Activated CD4-positive, alpha-beta T cell treated with anti-CD3 and anti-CD28 coated beads, Interleukin-2, Interleukin-4, amounts not matched to agents 100 ng/mL and 50 ng/mL, durations not matched to agents 16 hours and 8 hours (primary cell): Measurements from ENCODE around the gene PRKN.
"Not testable (repeated sequence)": the region's sequence is repeated elsewhere in the genome, so short reads cannot be mapped to it uniquely, and the experiment has no call there.

Experiments used
- DNase-seq: peaks from one replicate; pipeline ENCODE4 v3.0.0-alpha.2; 2020; ENCODE audit warnings: low spot score

Gene PRKN

DNA sequence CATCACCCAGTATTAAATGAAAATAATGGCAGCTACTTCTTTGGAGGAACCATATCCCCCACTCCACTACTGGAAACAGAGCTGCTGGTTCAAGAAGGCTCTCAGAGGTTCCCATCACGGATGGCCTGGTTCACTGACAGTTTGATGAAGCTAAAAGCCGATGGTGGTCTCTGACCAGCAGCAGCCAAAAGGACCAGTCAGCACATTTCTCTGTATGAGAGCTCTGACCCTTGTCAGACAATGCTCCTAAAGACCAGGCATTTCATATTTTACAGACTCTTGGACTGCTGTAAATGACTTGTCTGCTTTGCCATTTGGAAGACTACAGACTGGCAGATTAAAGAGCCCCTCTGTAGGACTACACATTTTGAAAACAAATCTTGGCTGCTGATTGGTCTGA, 16.6 kb downstream of the PRKN start:
- DNase-seq: no peak

DNA sequence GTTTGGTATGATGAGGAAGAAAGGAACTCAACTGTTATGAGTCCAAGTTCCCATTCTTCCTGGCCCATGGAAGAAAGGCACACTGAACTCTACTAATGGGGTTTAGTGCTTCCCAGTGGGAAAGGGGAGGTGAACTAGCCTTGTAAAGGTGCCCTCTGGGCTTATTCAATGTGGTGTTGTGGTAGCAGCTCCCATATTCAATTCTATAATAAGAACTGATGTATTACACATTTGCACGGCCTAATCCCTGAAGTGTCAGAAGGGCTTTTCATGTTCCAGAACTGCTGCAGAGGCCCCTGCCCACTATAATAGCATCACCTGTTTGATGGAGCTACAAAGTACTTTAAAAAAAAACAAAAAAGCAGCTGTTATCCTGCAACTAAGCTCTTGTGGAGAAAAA, 17.1 kb downstream of the PRKN start:
- DNase-seq: no peak

DNA sequence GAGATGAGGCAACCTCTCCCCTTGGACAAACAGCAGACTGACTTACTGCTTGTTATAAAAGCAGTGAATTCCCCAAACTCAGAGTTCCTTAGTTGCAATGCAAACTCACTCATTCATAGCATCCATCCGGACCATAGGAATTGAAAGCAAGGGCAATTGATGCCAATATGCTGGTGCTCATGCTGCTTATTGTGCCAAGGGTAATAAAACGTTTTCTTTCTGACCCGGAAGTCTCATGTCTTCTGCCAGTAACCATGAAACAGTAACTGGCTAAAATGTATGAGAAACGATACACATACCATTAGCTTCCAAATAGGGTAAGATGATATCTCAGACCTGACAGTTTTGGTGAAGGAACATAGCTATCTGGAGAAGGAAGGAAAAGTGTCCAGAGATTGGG, 18.1 kb downstream of the PRKN start:
- DNase-seq: no peak

DNA sequence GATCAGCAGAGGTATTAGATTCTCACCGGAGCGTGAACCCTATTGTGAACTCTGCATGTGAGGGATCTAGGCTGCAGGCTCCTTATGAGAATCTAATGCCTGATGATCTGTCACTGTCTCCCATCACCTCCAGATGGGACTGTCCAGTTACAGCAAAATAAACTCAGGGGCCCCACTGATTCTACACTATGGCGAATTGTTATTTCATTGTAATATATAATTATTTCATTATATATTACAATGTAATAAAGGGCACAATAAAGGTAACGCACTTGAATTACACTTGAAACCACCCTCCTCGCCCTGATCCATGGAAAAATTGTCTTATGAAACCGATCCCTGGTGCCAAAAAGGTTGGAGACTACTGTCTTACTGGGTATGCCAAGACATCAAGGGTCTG, 18.6 kb downstream of the PRKN start:
- DNase-seq: no peak

DNA sequence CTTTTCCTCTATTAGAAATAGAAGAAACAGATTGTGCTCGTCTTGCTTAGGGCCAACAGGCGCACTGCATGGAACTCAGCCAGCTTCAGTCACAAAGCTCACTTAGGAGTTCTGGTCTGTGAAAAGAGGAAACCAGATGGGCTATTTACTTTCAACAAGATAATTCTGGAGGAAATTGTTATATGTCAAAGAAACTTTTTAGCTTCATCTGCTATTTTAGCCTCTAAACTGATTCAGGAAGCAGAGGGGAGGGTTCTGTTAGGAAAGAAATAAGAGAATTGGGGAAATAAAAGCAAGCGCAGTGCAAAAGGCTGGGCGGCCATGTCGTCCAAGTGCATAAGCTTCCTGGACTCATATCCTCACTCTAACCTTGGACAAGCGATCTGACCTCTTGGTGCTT, 21.3 kb downstream of the PRKN start:
- no peak for DNase-seq

DNA sequence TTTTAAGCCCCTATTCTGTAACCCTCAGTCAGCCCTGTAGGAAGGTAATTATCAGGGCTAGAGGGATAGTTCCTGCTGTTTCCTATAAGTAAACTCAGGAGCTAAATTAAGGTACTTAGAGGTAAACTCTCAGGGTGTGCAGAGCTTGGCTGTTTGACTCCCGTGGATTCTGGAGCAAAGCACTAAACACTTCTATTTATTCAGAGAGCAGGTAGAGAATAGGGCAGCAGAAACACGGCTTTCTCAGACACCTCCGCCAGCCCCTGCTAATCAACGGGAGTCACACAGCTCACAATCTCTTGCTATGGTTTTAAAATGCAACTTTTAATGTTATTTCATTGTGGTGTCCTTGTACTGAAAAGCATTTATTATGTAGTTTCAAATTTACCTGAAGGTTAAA, 21.8 kb downstream of the PRKN start:
- DNase-seq: no peak

DNA sequence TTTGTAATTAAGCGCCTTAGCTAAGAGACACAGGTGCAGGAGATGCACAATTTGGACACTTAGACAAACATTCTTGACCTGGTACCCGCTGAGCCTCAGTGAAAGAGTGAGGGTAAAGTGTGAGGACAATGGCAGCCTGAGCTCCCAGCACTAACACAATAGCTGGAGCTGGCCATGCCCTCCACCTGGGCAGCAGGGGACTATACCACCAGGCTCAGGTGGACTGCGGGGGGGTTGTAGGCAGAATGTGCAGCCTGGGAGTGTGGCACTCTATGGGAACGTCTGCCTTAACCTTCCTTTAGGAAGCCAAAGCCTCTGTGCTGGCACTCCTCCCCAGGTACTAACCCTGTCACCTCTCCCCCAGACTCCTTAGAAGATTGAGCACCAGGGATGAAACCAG, 23.6 kb downstream of the PRKN start:
- DNase-seq: no peak

DNA sequence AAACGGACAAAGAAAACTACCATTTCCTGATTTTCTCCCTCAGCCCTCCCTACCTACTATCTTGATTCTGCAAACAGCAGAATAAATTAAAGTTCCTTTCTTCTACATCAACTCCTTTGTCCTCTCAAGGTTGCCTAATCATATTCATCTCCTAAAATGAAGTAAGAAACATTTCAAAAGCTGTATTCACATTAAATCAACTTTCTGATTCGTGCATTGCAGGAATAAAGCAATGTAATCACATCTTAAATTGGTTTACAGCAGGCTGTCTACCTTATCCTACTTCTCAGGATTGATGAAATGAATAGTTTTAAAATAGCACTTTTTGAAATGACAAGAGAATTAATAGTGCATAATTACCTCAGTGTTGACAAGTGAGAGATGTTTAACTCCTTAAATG, 25.1 kb downstream of the PRKN start:
- DNase-seq: no peak

DNA sequence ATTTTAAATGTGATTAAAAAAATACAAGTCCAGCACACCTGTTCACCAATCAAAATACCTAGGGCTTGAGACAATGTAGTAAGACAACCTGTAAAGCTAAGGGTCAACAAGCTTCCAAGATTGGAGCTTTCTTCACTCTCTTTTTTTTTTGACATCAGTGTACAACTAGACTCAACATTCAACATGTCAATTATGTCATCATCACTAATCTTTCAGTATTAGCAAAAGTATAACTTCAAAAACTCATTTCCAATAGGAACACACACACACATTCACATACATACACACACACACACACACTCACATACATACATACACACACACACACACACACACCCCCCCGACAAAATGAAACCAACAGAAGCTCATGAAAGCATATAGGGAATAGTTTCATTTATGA, 26.0 kb downstream of the PRKN start:
- DNase-seq: no peak

DNA sequence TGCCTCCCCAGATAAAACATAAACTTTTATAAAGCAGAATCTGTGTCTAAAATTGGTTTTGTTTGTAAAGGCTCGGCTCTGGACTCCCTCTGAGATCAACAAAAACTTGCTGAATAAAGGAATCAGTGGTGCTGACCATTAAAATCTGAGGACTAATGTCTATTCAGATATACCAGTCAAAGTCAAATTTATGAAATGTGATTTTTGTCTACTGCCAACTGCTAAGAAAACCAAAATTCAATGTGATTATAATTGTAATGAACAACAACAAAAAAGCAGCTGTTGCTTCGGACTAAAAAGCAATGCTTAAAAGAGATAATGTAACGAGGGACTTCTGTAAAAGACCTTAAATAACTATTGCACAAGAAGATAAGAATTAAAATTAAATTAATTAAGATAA, 26.6 kb downstream of the PRKN start:
- DNase-seq: no peak

DNA sequence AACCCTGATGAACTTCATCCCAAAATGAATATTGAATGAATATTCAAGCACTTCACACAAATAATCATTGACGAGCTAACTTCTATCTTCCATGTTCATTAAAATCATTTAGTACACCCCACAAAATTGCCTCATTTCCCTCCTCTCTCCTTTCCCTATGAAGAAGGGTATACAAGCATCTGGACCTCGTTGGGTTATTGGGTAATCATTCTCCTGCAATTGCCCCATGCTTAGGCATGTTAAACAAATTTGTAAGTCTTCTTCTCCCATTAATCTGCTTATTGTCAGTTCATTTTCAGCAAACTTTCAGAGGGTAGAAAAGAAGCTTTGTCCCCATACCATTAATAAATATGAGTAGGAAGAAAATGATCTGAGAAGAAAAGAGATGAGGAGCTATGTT, 27.6 kb downstream of the PRKN start:
- no peak for DNase-seq

DNA sequence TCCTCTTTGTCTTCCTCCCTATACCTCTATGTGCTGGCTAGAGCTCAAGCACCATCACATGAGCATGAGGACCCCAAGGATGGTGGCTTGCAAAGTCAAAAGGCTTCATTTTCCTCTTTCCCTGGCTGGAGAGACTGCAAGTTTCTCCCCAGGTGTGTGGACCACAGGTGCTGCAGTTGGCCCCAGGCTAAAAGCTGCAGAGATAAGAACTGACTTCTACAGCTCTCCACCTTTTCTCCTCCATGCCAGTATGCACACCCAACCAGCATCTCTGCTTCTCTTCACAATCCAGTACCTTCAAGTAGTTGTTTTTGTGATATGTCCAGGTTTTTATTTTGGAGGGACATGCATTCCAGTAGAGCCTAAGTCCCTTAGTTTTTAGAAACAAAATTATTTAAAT, 29.1 kb downstream of the PRKN start:
- DNase-seq: no peak

DNA sequence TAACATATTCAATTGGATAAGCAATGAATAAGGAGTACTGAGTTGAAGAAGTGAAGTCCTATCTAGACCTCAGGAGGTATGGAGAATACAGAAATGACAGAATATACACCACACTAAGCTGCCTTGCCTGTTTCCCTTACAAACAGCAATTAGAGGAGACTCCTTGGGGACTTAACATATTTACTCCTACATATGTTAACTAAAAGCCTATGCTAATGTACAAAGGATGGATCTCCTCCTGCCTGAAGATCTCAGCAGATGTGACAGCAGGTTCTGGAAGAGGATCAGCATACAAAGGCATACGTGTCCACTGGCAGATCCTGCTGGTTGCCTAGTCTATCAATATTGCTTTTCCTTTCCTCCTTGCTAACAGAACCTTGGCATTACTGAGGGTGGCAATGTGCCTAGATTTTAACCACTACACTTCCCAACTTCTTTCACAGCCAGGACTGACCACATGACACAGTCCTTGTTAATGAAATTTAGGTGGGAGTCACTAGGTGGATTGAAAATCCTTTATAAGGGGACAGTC, 29.6 kb downstream of the PRKN start:
- DNase-seq: no peak

DNA sequence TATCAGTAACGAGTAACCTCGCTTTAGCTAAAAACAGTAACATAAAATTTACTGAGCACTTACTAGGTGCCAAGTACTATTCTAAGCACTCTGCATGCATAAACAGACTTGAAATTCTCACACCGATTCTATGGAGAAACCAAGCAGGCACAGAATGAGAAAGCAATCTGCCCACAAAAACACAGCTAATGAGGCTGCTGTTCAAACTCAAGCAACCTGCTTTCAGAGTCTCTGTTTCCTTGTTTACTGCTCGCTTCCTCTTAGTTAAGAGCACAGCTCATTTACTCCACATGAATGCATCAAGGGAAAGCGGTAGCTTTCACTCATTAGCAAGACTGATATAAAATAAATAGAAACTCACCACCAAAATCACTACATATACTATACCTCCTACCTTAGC, 37.4 kb downstream of the PRKN start:
- DNase-seq: no peak

DNA sequence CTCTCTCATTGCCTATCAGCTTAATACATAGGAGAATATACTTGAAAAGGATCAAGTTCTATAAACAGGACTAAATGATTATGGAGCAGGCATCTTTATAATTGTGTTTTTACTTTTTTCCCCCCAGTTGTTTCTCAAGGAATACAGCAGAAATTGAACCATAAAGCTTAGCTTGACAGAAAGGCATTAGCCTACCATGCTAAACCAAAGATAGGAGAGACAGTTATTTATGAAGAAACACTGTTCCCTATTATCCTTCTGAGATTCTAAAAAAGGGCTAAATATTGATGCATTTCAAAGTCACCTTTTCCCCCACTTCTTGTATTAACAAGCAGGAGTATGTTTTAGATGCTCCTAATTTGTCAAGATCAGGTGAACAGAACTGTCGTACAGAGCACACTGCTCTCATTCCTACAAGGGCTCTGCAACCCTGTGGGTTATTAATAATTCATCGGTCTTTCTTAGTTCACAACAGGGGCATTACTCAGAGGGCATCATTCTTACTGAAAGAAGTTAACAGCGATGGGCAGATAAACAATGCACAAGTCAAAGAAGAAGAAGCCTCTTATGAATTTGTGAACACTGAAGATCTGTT, 38.7 kb downstream of the PRKN start:
- no peak for DNase-seq

DNA sequence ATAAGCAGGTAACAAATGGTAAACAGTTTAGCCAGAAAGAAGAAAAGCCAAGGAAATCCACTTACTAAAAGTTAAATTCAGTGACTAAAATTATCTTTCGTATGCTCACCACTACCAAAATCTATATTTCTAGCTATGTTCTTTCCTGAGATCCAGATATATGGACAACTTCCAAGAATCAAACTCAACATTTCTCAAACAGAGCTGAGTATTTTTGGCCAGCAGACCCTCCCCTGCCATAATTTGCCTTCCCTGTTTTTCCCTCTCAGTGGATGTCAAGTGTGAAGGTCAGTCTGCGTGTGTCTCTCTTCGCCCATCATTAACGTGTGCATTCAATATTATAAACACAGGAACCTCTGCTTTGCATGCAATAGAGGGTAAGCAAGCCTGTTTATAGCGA, 42.0 kb downstream of the PRKN start:
- DNase-seq: no peak

DNA sequence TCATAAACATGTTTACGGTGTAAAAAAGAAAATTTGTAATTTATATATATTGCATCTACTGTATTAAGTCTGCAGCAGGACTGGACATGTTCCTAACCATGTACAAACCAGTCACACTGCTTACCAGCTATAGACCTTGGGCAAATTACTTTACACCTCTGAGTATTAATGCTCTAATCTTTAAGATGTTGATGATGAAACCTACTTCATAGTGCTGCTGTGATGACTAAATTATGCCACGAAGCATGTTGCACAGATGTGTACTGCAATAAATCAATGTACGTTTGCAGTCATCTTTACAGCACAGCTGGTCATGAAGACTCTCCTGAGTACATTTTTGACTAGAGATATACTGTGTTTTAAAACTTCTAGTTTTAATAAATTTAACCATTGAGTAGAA, 42.6 kb downstream of the PRKN start:
- DNase-seq: no peak

DNA sequence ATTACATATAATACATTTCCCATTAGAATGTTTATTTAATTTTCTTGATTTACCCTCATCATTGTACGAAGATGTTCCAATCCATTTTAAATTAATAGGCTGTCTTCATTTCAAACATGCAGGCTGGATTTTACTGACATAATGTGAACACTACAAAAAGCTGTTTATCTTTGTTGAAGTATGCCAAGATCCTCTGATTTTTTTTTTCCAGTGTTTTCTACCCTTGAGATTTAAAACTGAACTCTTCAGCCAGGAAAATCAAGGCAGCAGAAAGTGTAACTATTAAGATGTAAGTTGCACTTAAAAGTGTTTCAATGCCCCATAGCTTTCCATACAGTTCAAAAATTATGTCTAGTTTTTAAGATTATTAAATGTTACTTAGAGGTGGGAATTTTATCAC, 43.5 kb downstream of the PRKN start:
- no peak for DNase-seq

DNA sequence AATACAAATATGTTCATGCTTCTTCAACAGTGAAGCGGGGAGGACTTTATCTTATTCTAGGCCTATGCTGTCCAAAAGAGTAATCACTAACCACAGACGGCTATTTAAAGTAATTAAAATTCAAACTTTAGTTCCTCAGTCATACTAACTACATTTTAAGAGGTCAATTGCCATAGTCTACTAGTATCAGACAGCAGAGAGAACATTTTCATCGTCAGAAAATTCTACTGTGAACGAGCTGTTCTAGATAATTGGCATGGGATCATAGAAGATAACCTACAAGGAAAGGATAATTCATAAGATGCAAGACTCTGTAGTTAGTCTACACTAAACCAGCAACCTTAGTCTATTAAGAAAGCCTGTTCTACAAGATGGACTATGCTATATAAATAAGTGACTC, 44.4 kb downstream of the PRKN start:
- DNase-seq: no peak

DNA sequence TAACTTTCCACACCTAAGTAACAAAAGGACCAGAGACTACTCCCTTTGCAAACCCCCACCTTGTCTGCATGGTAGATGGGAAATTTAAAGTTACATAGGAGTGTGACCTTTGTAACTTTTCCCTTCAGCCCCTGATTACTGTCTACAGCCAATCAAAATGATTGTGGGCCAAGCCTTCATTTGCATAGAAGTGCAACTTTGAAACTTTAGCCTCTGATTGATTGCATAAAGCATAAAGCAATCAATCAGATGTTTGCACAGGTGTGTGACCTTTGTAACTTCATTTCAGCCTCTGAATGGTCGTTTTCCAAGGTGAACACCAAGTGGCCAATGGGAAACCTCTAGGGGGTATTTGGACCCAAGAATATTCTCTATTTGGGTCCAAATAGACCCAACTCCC, 46.1 kb downstream of the PRKN start:
- no peak for DNase-seq

DNA sequence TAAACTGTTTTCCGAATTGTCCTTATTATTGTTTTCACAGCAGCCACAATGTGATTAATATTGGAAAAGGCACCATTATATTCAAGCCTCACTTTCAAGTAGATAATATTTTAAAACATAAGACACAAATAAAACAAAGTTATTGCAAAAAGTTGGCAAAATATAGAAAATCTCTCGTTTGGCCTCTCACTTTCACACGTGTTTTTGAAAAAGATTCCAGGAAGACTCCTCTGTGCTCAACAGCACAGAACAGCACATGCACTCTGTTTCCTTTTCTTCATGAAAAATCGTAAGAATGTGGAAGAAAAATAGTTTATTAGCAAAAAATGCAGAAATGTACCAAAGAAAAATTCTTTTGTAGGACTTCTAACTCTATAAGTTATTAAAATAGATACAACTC, 46.7 kb downstream of the PRKN start:
- DNase-seq: no peak

DNA sequence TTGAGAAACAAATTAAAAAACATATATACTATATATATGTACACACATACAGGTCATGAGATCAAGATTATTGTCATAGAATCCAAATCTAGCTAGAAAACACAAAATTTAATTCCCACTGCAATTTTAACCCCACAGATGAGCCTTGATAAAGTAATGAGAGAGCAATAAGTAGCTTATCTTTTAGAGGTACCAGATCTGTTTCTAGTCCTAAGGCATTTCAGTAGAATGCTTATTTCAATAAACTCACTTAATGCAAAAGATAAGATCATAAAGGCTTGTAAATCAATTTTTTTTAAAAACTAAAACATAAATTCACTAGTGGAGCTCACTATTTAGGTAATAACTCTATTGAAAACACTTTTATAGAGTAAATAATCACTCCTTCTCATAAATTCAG, 47.2 kb downstream of the PRKN start:
- DNase-seq: no peak

DNA sequence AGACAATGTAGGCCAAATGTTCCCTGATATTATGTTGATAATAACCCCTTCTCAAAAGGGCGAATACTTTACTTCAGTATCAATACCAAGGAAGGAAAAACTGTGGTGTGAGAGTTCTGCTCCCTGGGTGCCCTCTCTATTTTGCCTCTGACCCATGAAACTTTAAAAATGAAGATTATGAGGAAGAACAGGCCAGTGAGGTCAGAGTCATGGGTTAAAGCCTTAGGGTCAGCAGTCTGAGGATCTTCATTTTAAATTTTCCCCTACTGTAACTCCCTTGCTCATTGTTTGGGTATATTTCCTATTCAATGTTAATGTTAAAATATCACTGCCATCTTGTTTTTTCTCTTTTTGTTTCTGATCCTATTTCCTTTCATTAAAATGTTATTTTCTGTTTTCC, 47.9 kb downstream of the PRKN start:
- no peak for DNase-seq

DNA sequence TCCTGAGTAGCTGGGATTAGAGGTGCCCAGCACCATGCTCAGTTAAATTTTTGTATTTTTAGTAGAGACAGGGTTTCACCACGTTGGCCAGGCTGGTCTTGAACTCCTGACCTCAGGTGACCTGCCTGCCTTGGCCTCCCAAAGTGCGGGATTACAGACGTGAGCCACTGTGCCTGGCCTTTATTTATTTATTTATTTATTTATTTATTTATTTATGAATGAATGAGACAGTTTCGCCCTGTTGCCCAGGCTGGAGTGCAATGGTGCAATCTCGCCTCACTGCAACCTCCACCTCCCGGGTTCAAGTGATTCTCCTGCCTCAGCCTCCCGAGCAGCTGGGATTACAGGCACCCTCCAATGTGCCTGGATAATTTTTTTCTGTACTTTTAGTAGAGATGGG, 48.7 kb downstream of the PRKN start:
- DNase-seq: not testable (repeated sequence)

DNA sequence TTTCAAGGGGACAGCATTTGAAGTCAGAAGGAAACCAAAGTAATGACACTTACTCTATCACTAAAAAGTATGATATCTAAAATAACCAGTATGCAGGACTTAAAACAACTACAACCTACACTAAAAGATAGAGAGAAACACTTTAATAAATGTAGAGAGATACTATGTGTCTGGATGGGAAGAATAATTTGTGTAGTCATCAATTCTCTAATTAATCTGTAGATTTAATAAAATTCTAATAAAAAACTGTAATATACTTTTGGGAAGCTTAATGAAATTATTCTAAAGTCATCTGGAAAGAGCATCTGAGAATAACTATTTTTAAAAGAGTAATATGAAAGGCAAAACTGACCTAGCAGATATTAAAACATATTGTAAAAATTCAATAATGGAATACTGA, 52.1 kb downstream of the PRKN start:
- no peak for DNase-seq
